OCI-LY1 (cell line): ENCODE results near the gene FAS.

ENCODE experiments used
- CTCF ChIP-seq: fragments of 200-600 bp; sonication (generic), shearing (Covaris generic); IDR thresholded peaks from 2 replicates; pipeline ENCODE4 v1.5.1; 2017; ENCODE audit warnings: mild to moderate bottlenecking, antibody characterized with exemption, low read length, moderate library complexity, mixed read lengths
- EZH2 ChIP-seq: fragments of 200-600 bp; sonication (generic), shearing (Covaris generic); IDR thresholded peaks from 2 replicates; pipeline ENCODE4 v1.8.0; 2017; ENCODE audit warnings: borderline replicate concordance, mixed run types, mild to moderate bottlenecking, antibody characterized with exemption, low read length, moderate library complexity, mixed read lengths

DNA sequence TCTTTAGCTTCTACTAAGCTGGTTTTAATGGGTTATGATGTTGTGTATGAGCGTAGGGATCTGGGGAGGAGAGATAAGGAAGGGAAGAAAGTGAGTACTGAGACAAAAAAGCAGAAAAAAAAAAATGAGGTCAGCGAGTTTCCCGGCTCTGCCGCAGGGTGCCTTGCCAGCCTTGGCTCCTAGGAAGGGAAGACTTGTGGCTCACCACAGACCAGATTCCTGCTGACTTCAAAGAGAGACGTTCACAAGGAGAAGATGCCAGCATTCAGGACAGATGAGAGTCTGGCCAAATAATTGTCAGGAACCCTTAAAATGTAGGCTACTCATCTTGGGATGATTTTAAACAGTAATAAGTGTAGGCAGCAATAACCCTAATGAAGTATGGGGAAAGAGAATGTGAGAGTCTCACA lies 11.4 kb upstream of the FAS start:
- no peak for TF ChIP-seq CTCF
- TF ChIP-seq EZH2 = no peak
